AG09309 (cell line): ENCODE data around the gene EPC1.
A peak's percentile ranks its signal among the peaks of the same experiment; 100 is the strongest.
"Not testable (repeated sequence)": the region's sequence is repeated elsewhere in the genome, so short reads cannot be mapped to it uniquely, and the experiment has no call there.

Experiments
- DNase-seq: peaks from one replicate; pipeline ENCODE4 v3.0.0-alpha.2; 2010; ENCODE audit warnings: low read depth
- H3K4me3 ChIP-seq: 2 replicates; pipeline ENCODE4 v1.5.1; 2011; ENCODE audit warnings: mild to moderate bottlenecking, low read depth, low read length, moderate library complexity; ENCODE audit not compliant: control insufficient read depth
- CTCF ChIP-seq: IDR thresholded peaks from 2 replicates; pipeline ENCODE4 v1.5.1; 2011; ENCODE audit warnings: mild to moderate bottlenecking, low read depth, low read length, inconsistent platforms; ENCODE audit not compliant: insufficient read depth, control insufficient read depth; ENCODE audit errors: missing control alignments

EPC1 gene

GRCh38 chr10:32372000-32372875 is 25.3 kb upstream of the EPC1 start:
- DNase-seq: no peak
- no peak overlapping the region for H3K4me3 ChIP-seq
- no peak for TF ChIP-seq CTCF

- DNase-seq: no peak
- no peak overlapping the region for H3K4me3 ChIP-seq
- no peak for TF ChIP-seq CTCF
Measured at GRCh38 chr10:32371101-32371500, 24.1 kb upstream of the EPC1 start.

- no peak overlapping the region for H3K4me3 ChIP-seq
- peak; percentile 75 for TF ChIP-seq CTCF
- DNase-seq: no peak
Measured at GRCh38 chr10:32367793-32368453, 21.0 kb upstream of the EPC1 start.

GRCh38 chr10:32366588-32366987 is 19.6 kb upstream of the EPC1 start:
- no peak overlapping the region for H3K4me3 ChIP-seq
- no peak for DNase-seq
- no peak for TF ChIP-seq CTCF

GRCh38 chr10:32366111-32366510 is 19.2 kb upstream of the EPC1 start:
- TF ChIP-seq CTCF: no peak
- no peak overlapping the region for H3K4me3 ChIP-seq
- DNase-seq: no peak

GRCh38 chr10:32365404-32365803 is 18.4 kb upstream of the EPC1 start:
- not testable (repeated sequence) for DNase-seq, H3K4me3 ChIP-seq

- H3K4me3 ChIP-seq: no peak overlapping the region
- no peak for DNase-seq
- TF ChIP-seq CTCF: no peak
Measured at GRCh38 chr10:32362571-32362970, 15.6 kb upstream of the EPC1 start.
